Inflammatory macrophage treated with lipopolysaccharide for 4 hours (primary cell): ENCODE data around the gene ACP4.

Experiments used
- DNase-seq: peaks from one replicate; pipeline ENCODE4 v3.0.0-alpha.2; 2020

Gene ACP4

GRCh38 chr19:50823389-50824042 is 33.3 kb downstream of the ACP4 start, which contains the start of gene KLK1:
TSS of gene KLK1 (minus strand) at chr19:50823787. CDS start at chr19:50823748, 39 bp downstream.
- DNase-seq: no peak

- no peak for DNase-seq
These were observed 36.5 kb downstream of the ACP4 start for GRCh38 chr19:50826492-50827240.

GRCh38 chr19:50827476-50827875 is 37.3 kb downstream of the ACP4 start:
- no peak for DNase-seq

- no peak for DNase-seq
These were observed 39.6 kb downstream of the ACP4 start for GRCh38 chr19:50829801-50830200.

- DNase-seq: no peak
These were observed 40.2 kb downstream of the ACP4 start for GRCh38 chr19:50830266-50831025.

- DNase-seq: no peak
These were observed 40.8 kb downstream of the ACP4 start for GRCh38 chr19:50831026-50831396.

GRCh38 chr19:50832666-50833065 is 42.5 kb downstream of the ACP4 start:
- no peak for DNase-seq

GRCh38 chr19:50833117-50833801 is 43.0 kb downstream of the ACP4 start, which contains the start of gene KLK15:
TSS of gene KLK15 (minus strand) at chr19:50833574. CDS start at chr19:50831492, 2,082 bp downstream.
- no peak for DNase-seq

GRCh38 chr19:50833802-50834167 is 43.6 kb downstream of the ACP4 start:
- no peak for DNase-seq

GRCh38 chr19:50835103-50835784 is 45.0 kb downstream of the ACP4 start:
- no peak for DNase-seq

- peak; percentile 54 for DNase-seq
These were observed 45.7 kb downstream of the ACP4 start for GRCh38 chr19:50835785-50836542.

GRCh38 chr19:50836543-50837195 is 46.5 kb downstream of the ACP4 start:
- DNase-seq: no peak

GRCh38 chr19:50837300-50837699 is 47.1 kb downstream of the ACP4 start:
- no peak for DNase-seq

GRCh38 chr19:50838239-50838638 is 48.0 kb downstream of the ACP4 start:
- DNase-seq: no peak

- DNase-seq: no peak
These were observed 49.8 kb downstream of the ACP4 start for GRCh38 chr19:50839712-50840655.

GRCh38 chr19:50842130-50842529 is 51.9 kb downstream of the ACP4 start:
- DNase-seq: no peak

- DNase-seq: no peak
These were observed 53.0 kb downstream of the ACP4 start for GRCh38 chr19:50843205-50843604.

- DNase-seq: no peak
These were observed 53.5 kb downstream of the ACP4 start for GRCh38 chr19:50843701-50844221.

GRCh38 chr19:50844296-50844935 is 54.2 kb downstream of the ACP4 start:
- DNase-seq: no peak
